Measurements from ENCODE around the gene FGFBP2.

FGFBP2 gene, protein sequence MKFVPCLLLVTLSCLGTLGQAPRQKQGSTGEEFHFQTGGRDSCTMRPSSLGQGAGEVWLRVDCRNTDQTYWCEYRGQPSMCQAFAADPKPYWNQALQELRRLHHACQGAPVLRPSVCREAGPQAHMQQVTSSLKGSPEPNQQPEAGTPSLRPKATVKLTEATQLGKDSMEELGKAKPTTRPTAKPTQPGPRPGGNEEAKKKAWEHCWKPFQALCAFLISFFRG

GRCh38 chr4:15963001-15963451 is at the start of gene FGFBP2:
Gene FGFBP2 (minus strand): TSS chr4:15963175. CDS start chr4:15963129, 46 bp downstream.
- DNase-seq (ENCODE audit: low read depth in 2 of 3, low spot score in 1 of 3): peak; percentile 51 to 62 (median 52)

- no peak for DNase-seq (ENCODE audit: low read depth in 2 of 3, low spot score in 1 of 3)
These were observed 48.2 kb upstream of the FGFBP2 start for GRCh38 chr4:16011173-16011572.

GRCh38 chr4:16009153-16009552 is 46.2 kb upstream of the FGFBP2 start:
- no peak for DNase-seq (ENCODE audit: low read depth in 2 of 3, low spot score in 1 of 3)

DNA sequence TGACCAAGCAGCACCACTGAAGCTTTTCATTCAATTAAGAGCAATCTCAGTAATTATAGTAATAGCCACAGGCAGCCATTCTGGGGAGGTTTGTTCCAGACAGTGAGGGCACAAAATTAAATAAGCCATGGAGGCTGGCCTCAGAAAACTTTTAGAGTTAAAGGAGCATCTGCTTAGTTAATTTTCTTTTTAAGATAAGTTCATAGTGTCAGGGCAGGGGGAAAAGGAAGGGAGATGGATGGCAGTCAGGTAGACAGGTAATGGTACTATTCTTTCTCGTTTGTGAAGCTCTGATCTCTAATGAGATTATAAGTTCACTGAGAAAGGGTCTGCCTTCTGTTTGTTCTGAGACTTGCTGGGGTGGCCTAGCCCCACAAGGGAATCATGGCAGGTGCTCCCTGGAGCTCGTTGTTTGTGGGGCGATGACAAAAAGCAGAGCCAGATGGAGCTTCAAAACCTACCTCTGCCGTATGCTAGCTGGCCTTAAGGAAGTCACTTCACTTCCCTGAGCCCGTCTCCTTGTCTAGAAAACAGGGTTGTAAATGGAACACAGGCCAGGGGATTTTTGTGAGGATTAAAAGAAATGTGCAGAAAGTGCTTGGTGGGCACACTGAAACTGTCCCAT is 44.6 kb upstream of the FGFBP2 start:
- DNase-seq (ENCODE audit: low read depth in 2 of 3, low spot score in 1 of 3): no peak

DNA sequence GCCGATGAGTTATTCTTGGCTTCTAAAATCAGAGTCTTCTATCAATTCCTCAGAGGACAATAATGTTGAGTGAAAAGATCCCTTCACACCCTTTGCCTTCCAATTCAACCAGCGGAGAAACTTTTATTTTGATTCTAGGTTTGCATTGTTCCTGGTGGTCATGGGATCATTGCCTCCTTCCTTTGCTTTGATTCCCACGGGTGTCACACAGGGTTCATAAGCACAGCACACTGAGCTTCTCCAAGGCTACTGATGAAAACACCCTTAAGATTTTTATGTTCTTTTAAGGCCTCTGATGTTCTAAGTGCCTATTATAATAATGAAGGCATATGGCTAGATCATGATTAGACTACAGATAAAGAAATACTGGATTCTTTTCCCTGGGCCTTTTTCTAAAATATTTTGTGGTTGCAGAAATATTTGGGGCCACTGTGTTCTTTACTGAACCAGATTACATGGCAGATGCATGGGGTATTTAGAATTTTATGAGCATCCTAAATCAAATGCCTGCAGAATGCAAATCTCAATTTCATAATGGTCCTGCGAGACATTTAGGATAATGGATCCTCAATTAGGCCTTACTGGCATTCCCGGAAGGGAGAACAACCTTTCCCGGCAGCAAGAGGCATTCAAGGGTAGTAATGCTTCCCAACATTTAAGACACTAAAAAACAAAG is 43.9 kb upstream of the FGFBP2 start:
- DNase-seq (ENCODE audit: low read depth in 2 of 3, low spot score in 1 of 3): no peak

DNA sequence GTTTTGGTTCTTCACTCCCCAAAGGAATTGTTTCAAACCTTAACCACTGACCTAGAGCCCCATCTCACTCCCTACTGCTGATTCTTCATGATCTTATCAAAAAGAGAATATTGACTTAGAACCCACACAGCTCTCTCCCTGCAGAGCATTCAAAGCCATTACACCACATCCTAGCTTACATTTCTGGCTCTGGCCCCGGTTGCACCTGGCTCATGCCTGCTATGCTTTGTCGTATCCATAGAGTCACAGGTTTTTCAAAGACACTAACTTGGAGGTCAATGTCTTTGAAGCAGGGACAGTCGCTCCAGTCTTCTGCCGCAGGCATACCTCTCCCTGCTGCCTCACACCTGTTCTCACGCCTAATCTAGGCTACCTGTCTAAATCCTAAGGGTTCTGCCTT is 42.7 kb upstream of the FGFBP2 start:
- no peak for DNase-seq (ENCODE audit: low read depth in 2 of 3, low spot score in 1 of 3)

- peak; percentile 17 to 45 (median 19) for DNase-seq (ENCODE audit: low read depth in 2 of 3, low spot score in 1 of 3)
These were observed 38.5 kb upstream of the FGFBP2 start for GRCh38 chr4:16001484-16001858.

DNA sequence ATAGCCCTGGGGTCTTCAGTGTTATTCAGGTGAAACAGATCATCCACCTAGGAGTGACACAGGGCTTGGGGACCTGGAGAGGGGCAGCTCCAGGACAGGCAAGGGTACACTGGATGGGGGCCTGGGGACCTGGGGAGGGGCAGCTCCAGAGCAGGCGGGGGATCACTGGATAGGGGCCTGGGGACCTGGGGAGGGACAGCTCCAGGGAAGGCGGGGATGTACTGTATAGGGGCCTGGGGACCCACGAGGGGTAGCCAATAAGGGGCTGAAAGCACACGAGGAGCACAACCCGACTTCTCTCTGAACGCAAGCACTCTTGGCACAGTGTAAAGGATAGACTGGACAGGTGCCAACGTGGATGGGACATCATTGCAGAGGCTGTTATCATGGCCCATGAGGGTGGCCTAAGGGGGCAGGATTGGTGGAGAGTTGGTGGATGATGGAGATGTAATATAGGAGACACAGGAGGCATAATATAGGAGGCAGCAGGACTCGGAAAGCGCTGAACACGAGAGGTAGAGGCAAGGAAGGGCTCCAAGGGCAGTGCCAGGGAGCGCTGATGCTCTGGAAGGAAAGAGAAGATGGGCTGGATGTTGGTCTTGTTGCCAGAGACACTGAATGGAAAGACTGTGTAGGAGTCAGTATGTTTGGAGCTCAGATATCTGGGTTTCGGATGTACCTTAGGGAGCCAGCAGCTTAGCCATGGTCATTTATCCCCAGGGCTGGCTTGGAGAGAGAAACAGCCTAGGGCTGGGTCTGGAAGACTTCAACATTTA is 37.9 kb upstream of the FGFBP2 start:
- DNase-seq (ENCODE audit: low read depth in 2 of 3, low spot score in 1 of 3): no peak

DNA sequence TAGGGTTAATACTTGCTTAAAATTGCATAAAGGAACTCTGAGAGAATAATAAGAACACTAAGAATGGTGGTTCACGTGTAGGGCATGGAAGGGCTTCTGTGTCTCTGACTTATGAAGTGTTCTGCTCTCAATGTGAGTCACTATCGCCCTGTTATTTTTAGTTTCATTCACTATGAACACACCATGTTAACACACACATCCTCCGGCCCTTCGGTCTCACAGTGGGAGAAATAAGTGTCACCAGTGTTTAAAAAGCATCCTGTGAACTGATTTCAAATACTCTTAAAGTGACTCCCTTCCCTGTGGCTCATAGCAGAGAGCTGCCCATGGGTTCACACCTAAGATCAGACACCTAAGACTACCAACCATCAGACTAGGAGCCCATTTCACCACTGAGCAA is 33.8 kb upstream of the FGFBP2 start:
- no peak for DNase-seq (ENCODE audit: low read depth in 2 of 3, low spot score in 1 of 3)

DNA sequence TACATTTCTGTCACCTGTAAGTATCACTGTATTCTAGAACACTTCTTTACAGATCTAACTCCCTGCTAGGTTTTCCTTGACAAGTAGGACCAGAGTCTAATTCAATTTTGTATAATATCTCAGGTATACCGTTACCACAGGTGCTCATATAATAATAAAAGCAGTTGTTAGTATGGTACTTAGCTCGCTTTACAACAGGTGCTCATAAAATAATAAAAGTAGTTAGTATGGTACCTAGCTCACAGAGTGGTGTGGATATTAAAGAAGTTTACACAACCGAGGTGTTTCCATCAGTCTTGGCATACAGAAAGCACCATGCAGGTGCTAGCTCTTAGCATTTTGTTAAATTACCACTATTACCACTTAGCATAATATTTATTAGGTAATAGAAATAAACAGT is 32.9 kb upstream of the FGFBP2 start:
- DNase-seq (ENCODE audit: low read depth in 2 of 3, low spot score in 1 of 3): no peak

DNA sequence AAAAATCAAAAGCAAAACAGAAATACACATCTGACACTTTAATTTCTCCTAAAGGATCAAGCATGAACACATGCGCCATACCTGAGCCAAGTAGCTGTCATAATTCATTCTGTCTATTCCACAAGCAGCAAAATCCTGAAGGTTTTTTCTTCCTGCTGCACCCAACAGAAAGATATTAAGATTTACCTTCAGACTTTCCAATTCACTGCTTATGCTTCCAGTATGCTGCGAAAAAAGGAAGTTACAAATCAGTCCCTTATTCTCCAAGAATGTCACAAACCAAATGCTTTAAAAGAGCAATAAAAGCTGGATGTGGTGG is 29.2 kb upstream of the FGFBP2 start:
- no peak for DNase-seq (ENCODE audit: low read depth in 2 of 3, low spot score in 1 of 3)

GRCh38 chr4:15990570-15991285 is 27.8 kb upstream of the FGFBP2 start:
- DNase-seq (ENCODE audit: low read depth in 2 of 3, low spot score in 1 of 3): no peak

DNA sequence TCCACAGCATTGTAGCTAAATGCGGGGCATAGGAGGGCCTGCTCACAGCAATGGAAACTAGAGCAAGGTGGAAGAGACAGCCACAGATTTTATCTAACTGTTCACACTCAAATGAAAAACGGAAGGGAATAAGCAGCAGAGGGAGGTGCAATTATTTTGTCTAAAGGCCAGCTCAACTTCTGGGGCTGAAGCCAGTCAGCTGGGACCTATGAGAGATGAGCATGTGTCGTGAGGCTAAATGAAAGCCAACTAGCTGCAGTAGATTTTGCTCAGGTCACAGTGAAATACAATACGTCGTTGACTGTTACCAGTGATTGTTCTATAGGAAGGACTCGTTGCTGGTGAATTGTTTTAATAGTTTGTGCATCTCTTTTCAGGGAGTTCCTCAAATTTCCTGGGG is 26.4 kb upstream of the FGFBP2 start:
- DNase-seq (ENCODE audit: low read depth in 2 of 3, low spot score in 1 of 3): no peak

DNA sequence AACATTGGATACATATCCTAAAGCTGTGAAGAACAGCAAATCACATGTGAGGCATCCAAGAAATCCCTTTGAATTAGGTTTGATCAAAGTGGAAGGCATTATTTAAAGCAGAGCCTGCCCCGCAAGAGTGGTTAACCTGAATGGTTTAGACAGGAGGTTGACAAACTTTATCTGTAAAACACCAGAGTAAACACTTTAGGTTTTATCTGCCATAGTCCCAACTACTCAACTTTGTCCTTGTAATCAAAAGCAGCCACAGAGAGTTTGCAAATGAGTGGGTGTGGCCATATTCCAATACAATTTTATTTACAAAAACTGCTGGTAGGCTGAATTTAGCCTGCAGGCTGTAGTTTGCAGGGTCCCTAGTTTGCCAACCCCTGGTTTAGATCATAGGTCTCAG is 25.2 kb upstream of the FGFBP2 start:
- no peak for DNase-seq (ENCODE audit: low read depth in 2 of 3, low spot score in 1 of 3)

- DNase-seq (ENCODE audit: low read depth in 2 of 3, low spot score in 1 of 3): no peak
These were observed 23.9 kb upstream of the FGFBP2 start for GRCh38 chr4:15986907-15987306.

GRCh38 chr4:15983610-15984009 is 20.6 kb upstream of the FGFBP2 start:
- DNase-seq (ENCODE audit: low read depth in 2 of 3, low spot score in 1 of 3): no peak

DNA sequence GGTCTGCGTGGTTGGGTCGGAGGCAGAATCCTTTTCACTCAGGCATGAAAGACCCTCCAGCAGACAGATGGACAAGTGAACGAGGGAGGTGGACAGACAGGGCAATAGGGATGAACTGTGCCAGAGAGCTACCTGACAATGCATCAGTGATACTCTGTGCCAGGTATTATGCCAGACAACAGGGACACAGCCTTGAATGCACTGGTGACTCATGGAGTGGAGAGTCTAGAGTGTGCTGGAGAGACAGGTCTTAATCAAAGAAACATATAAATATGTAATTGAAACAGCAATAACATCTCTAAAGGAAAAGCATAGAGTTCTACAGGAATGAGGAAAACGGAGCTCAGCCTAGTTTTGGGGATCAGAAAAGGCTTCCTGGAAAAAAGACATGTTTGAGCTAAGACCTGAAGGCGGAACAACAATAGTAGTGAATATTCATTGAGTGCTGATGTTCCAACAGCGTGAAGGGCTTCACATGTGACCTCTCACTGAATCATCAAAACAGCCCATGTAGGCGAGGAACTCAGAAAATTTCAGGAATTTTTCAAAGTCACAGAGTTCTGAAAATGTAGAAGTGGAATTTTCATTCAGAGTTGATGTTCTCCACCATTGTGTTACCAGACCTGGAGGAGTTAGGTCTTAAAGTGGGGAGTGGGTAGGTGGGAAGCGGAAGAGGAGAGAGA is 20.0 kb upstream of the FGFBP2 start:
- DNase-seq (ENCODE audit: low read depth in 2 of 3, low spot score in 1 of 3): no peak

- no peak for DNase-seq (ENCODE audit: low read depth in 2 of 3, low spot score in 1 of 3)
These were observed 13.8 kb upstream of the FGFBP2 start for GRCh38 chr4:15976456-15977447.

DNA sequence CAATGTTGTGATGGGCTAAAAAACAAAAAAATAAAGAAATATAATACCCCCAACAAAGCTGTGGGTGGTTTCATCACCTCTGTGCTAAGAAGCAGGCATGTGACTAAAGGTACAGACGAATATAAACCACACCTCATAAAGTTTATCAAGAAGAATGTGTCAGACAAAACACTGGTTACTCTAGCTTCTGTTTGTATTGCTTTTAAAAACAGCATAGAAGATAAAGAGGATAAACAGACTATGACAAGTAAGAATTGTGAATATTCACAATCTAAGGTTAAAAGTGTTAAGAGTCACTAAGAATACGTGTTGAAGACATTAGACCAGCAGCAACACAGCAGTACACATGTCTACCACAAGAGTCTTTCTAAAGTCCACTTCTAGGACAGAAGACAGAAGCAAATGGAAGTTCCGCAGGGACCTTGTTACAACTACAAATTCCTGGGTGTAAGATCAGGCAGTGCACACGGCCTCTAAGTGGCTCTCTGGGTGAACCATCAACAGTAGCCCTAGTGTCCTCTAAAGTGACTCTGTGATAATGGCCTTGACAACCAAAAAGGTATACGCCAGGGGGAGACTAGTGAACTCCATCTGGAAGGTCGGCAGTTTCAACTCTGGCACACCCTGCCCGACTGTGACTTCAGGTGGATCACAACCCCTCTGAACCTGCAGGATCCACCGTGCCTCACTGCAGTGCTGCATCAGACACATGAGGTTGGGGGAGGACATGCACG is 8.3 kb upstream of the FGFBP2 start:
- no peak for DNase-seq (ENCODE audit: low read depth in 2 of 3, low spot score in 1 of 3)
